ENCODE measurements around the gene CAMSAP3. TPM values are rescaled to one million over a fixed set of nuclear protein-coding genes. Genes with fewer than 3 reads are reported as not detected.

CAMSAP3 gene
- total RNA-seq, 1 experiment from 2014 or later, result 28.4 TPM

DNA sequence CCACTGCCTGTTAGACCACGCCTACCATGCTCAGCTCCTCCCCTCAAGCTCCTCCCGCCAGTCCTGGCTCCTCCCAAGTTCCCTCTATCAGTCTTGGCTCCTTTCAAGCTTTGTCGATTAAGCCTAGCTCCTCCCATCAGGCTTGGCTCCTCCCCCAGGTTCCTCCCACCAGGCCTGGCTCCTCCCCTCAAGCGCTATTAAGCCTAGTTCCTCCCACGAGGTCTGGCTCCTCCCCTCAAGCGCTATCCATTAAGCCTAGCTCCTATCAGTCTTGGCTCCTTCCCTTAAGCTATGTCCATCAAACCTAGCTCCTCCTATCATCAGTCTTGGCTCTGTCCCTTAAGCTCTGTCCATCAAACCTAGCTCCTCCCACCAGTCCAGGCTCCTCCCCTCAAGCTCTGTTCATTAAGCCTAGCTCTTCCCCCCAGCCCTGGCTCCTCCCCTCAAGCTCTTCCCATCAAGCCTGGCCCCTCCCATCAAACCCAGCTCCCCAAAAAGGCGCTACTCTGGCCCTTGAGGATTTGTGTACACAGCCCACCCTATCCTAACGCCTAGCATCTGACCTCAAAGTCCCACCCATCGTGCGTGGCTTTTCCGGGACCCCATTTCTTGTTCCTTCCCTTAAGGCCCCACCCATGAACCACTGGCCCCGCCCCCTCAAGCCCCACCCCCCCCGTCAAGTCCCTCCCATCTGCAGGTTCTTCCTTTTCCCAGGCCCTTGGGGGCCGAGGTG lies 10.0 kb downstream of the CAMSAP3 start:
- no peaks in the 10 kb centered on the region; the same call in 1 of the 2 replicates for H3K4me1 ChIP-seq (ENCODE audit: insufficient read depth, low read length)
- H3K9me3 ChIP-seq (ENCODE audit: control insufficient read depth, low read depth, low read length), result no peaks in the 10 kb centered on the region
- no peak overlapping the region for H3K4ac ChIP-seq (ENCODE audit: low read depth, low read length)
- H4K5ac ChIP-seq (ENCODE audit: insufficient read length, low read depth, low read length), result no peak overlapping the region
- H3K4me2 ChIP-seq (ENCODE audit: insufficient read depth, insufficient read length, low read length), result no peak overlapping the region
- no peak overlapping the region for H2AK5ac ChIP-seq (ENCODE audit: insufficient read length, low read length)
- no peak overlapping the region for H2BK5ac ChIP-seq (ENCODE audit: insufficient read length, low read length)
- Mint-ChIP-seq H3K4me1 (peaks cover 5 to 23% of the 10 kb centered on the region in 2 experiments), H3K36me3 (ENCODE audit: insufficient read depth in 1 of 3, low read depth in 3 of 3) (peaks cover 8 to 29% (median 27%) of the 10 kb centered on the region in 3 experiments), H3K27me3 (ENCODE audit: low read depth) (peaks cover 1% of the 10 kb centered on the region; the same call in 1 of the 2 replicates), H3K27ac (peak overlapping the region in 2 of 3 experiments; percentile 40 to 82; a peak in 3 of 7 replicates), H3K4me3 (peak overlapping the region in 1 of 2 experiments; percentile 45; a peak in 1 of 5 replicates), H3K9me3 (peaks cover 0 to 2% of the 10 kb centered on the region in 2 experiments; a peak in 1 of 5 replicates)
- no peak overlapping the region for H3K23ac ChIP-seq (ENCODE audit: insufficient read length, low read depth, low read length)
- H3K79me1 ChIP-seq (ENCODE audit: insufficient read depth, low read depth, low read length, poor library complexity, severe bottlenecking), result peaks cover 5% of the 10 kb centered on the region
- H2BK120ac ChIP-seq (ENCODE audit: low read depth, low read length, poor library complexity, severe bottlenecking), result no peak overlapping the region
- H3T11ph ChIP-seq (ENCODE audit: low read length), result no peak overlapping the region
- no peak overlapping the region for H2BK15ac ChIP-seq (ENCODE audit: low read depth, low read length)
- DNase-seq, result peak; percentile 84
- TF ChIP-seq, protein P1, sequence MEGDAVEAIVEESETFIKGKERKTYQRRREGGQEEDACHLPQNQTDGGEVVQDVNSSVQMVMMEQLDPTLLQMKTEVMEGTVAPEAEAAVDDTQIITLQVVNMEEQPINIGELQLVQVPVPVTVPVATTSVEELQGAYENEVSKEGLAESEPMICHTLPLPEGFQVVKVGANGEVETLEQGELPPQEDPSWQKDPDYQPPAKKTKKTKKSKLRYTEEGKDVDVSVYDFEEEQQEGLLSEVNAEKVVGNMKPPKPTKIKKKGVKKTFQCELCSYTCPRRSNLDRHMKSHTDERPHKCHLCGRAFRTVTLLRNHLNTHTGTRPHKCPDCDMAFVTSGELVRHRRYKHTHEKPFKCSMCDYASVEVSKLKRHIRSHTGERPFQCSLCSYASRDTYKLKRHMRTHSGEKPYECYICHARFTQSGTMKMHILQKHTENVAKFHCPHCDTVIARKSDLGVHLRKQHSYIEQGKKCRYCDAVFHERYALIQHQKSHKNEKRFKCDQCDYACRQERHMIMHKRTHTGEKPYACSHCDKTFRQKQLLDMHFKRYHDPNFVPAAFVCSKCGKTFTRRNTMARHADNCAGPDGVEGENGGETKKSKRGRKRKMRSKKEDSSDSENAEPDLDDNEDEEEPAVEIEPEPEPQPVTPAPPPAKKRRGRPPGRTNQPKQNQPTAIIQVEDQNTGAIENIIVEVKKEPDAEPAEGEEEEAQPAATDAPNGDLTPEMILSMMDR (conservative IDR thresholded peaks at IDR 0.05), result no peak
- no peaks in the 10 kb centered on the region for H4K20me1 ChIP-seq (ENCODE audit: control insufficient read depth, insufficient read depth, insufficient read length)
- H2BK12ac ChIP-seq (ENCODE audit: insufficient read length, low read depth, low read length), result no peak overlapping the region
- no peak overlapping the region for H2AFZ ChIP-seq (ENCODE audit: low read length)
- no peak overlapping the region for H4K8ac ChIP-seq (replicated peaks; ENCODE audit: insufficient read length, low read depth, low read length)
- H3K56ac ChIP-seq (ENCODE audit: insufficient read length, low read depth, low read length), result no peak overlapping the region
- H3K9ac ChIP-seq (ENCODE audit: extremely low read depth, insufficient read length, low read length), result no peak overlapping the region
- no peak overlapping the region for H2BK20ac ChIP-seq (ENCODE audit: low read depth, low read length, poor library complexity, severe bottlenecking)
- H3K23me2 ChIP-seq (ENCODE audit: insufficient read length, low read depth, low read length, poor library complexity, severe bottlenecking), result no peaks in the 10 kb centered on the region
- H3K27me3 ChIP-seq (ENCODE audit: insufficient read depth, low read length), result no peaks in the 10 kb centered on the region
- no peak overlapping the region for H3K14ac ChIP-seq (ENCODE audit: insufficient read depth, low read length)
- no peaks in the 10 kb centered on the region for H3K79me2 ChIP-seq (ENCODE audit: insufficient read depth, low read length)
- no CpG with 5 or more reads among the region's 14 CpGs for WGBS (ENCODE audit: extremely low coverage, insufficient read length, low lambda C conversion rate)
- H4K91ac ChIP-seq (ENCODE audit: insufficient read length, low read depth, low read length), result no peak overlapping the region
- no peak overlapping the region for H3K18ac ChIP-seq (ENCODE audit: insufficient read length, low read depth, low read length)
- H3K27ac ChIP-seq (ENCODE audit: insufficient read length, low read depth, low read length), result no peak overlapping the region

Data from H9 (cell line).